HepG2 (cell line): ENCODE results near the gene SLC22A4. TPM values are rescaled to one million over a fixed set of nuclear protein-coding genes. Genes with fewer than 3 reads are reported as not detected.

ENCODE experiments used
- AGO1 ChIP-seq: fragments of 200-400 bp; formaldehyde crosslinking; IDR thresholded peaks from 2 replicates; pipeline ENCODE4 v1.6.1; 2017; ENCODE audit warnings: mild to moderate bottlenecking, low read depth, low read length, moderate library complexity; ENCODE audit not compliant: poor library complexity, severe bottlenecking
- CTCF ChIP-seq: sonication (generic); formaldehyde crosslinking; IDR thresholded peaks from 2 replicates; pipeline ENCODE4 v1.5.0; 2020; ENCODE audit warnings: mild to moderate bottlenecking, missing genetic modification reagents, moderate library complexity
- GATAD2A ChIP-seq: IDR thresholded peaks from 2 replicates; pipeline ENCODE4 v1.6.1; 2016
- HBP1 ChIP-seq: IDR thresholded peaks from 2 replicates; pipeline ENCODE4 v1.6.1; 2016; ENCODE audit warnings: low read depth, control low read depth
- IKZF1 ChIP-seq: fragments of 450-650 bp; IDR thresholded peaks from 2 replicates; pipeline ENCODE4 v1.7.1; 2016
- LCORL ChIP-seq, 2 experiments: fragments of 450-650 bp in 1 of 2; sonication (generic) in 1 of 2; formaldehyde crosslinking in 1 of 2; IDR thresholded peaks; 2 replicates each; pipeline versions ENCODE4 v1.5.0 to v1.6.1; 2017 to 2020; ENCODE audit warnings: antibody characterized with exemption in 1 of 2, missing genetic modification reagents in 1 of 2
- MAFK ChIP-seq, 2 experiments: IDR thresholded peaks in 1 of 2; conservative IDR thresholded peaks in 1 of 2; 2 replicates each; pipeline ENCODE4 v1.6.1; 2011; ENCODE audit warnings: improper control_type of control experiment in 2 of 2, low read length in 2 of 2
- NFE2L1 ChIP-seq: sonication (generic); formaldehyde crosslinking; IDR thresholded peaks from 2 replicates; pipeline ENCODE4 v1.4.0; 2020; ENCODE audit warnings: missing genetic modification reagents, mild to moderate bottlenecking, borderline replicate concordance
- SCMH1 ChIP-seq: sonication (generic); formaldehyde crosslinking; IDR thresholded peaks from 2 replicates; pipeline ENCODE4 v1.9.0; 2021; ENCODE audit warnings: missing genetic modification reagents, mild to moderate bottlenecking, borderline replicate concordance
- SMC3 ChIP-seq: IDR thresholded peaks from 2 replicates; pipeline ENCODE4 v1.6.1; 2011; ENCODE audit warnings: low read length, improper control_type of control experiment
- TRAFD1 ChIP-seq: sonication (generic); formaldehyde crosslinking; IDR thresholded peaks from 2 replicates; pipeline ENCODE4 v1.5.1; 2020; ENCODE audit warnings: missing genetic modification reagents, mild to moderate bottlenecking, borderline replicate concordance
- ZNF326 ChIP-seq: sonication (generic); formaldehyde crosslinking; IDR thresholded peaks from 2 replicates; pipeline ENCODE4 v1.4.0; 2020; ENCODE audit warnings: missing genetic modification reagents, borderline replicate concordance
- ZNF512 ChIP-seq: sonication (generic); formaldehyde crosslinking; IDR thresholded peaks from 2 replicates; pipeline ENCODE4 v1.4.0; 2020; ENCODE audit warnings: mild to moderate bottlenecking, missing genetic modification reagents
- ZNF572 ChIP-seq: sonication (generic); formaldehyde crosslinking; IDR thresholded peaks from 2 replicates; pipeline ENCODE4 v1.5.1; 2020; ENCODE audit warnings: mild to moderate bottlenecking, missing genetic modification reagents
- ZNF703 ChIP-seq: sonication (generic); formaldehyde crosslinking; IDR thresholded peaks from 2 replicates; pipeline ENCODE4 v1.5.1; 2020; ENCODE audit warnings: missing genetic modification reagents, mild to moderate bottlenecking, moderate library complexity, borderline replicate concordance
- ZSCAN25 ChIP-seq: sonication (generic); formaldehyde crosslinking; IDR thresholded peaks from 2 replicates; pipeline ENCODE4 v1.8.0; 2022; ENCODE audit warnings: mild to moderate bottlenecking, missing genetic modification reagents
- polyA plus RNA-seq, 8 experiments: library from polyadenylated mRNA; depleted of rRNA in 3 of 8; stranded (reverse) in 7 of 8; unstranded in 1 of 8; fragments of >200 nt; fragmentation: Illumina TruSeq in 4 of 8; extraction: Trizol in 4 of 8; gene quantifications; 2 replicates each; pipeline versions ENCODE4 v1.2.1 to v1.2.3, GENCODE V29; 2011 to 2016; ENCODE audit warnings: low read depth in 4 of 8, missing spikeins in 1 of 8, mixed read lengths in 1 of 8; ENCODE audit not compliant: insufficient read depth in 1 of 8
- total RNA-seq, 5 experiments: library from RNA; depleted of rRNA; stranded (reverse); fragments of >200 nt; fragmentation: Illumina TruSeq; extraction: Trizol; gene quantifications; 2 replicates each; pipeline ENCODE4 v1.2.3, GENCODE V29; 2016; ENCODE audit warnings: low read depth in 1 of 5

The SLC22A4 gene
- total and polyA plus RNA-seq, 2 of the 13 experiments (the other 11 are each of a cell fraction or from before 2014, with no cell fraction given): 0.33 to 0.62 TPM

- TF ChIP-seq ZNF703 (CRISPR knock-in tag) (no peak), ZNF512 (CRISPR knock-in tag) (no peak), NFE2L1 (CRISPR knock-in tag) (no peak), CTCF (CRISPR knock-in tag) (peak; percentile 23; the same call in 1 of the 2 replicates), GATAD2A (CRISPR knock-in tag) (no peak), IKZF1 (no peak), MAFK (conservative IDR thresholded peaks at IDR 0.05 in 1 of 2, IDR thresholded peaks at IDR 0.05 in 1 of 2; ENCODE audit: low read length in 2 of 2) (peak in 1 of 2 experiments; percentile 31; a peak in 2 of 4 replicates), ZSCAN25 (no peak), SMC3 (no peak), LCORL (IDR thresholded peaks at IDR 0.05) (no peak), LCORL (CRISPR knock-in tag; IDR thresholded peaks at IDR 0.05) (no peak), TRAFD1 (CRISPR knock-in tag) (no peak), ZNF326 (CRISPR knock-in tag) (no peak), SCMH1 (CRISPR knock-in tag) (no peak), HBP1 (CRISPR knock-in tag) (no peak), ZNF572 (CRISPR knock-in tag) (no peak), AGO1 (no peak)
Measured at GRCh38 chr5:132281856-132282614, 12.2 kb upstream of the SLC22A4 start (continued).
